DMS79 treated with DMSO at 0.1 percent for 48 hours (cell line): Measurements from ENCODE around the gene ZNF662.

Experiments
- DNase-seq: peaks from one replicate; lab custom pipeline; 2025; lab: John Stamatoyannopoulos, UW

Gene ZNF662

DNA sequence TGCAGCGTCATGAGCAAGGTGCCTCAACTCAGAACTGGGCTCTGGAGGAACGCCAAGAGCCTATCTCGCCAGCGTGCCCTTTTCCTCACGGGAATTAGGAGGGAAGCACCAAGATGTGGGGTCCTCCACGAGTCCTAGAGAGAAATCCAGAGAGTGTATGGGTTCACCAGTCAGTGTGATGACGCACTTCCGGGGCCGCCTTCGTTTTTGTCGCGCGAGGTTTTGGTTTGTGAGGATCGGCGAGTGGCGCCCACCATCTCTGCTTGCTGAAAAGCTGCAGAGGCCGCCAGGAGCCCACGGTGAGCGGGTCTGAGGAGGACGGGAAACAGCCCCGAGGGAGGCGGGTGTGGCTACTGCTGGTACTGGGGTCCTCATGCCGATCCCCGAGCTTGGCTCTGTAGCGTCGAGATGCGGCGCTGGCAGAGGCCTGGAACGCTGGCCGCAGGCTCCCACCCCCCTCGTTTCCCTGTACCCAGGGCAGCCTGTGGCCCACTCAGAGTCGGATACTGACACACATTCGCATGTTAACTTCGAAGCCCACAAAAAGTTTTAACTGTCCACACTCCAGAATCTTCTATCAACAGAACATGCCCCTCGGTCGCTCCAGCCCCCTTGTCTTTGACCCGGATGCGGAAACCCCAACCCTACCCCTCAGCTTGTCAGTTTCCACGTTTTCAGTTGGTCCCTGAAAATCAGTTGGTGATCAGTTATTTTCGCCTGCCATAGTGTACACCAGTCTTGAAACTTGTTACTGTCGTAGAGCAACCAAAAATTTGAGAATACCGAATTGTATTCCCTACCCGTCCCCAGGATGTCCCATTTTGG is 30.4 kb downstream of the ZNF662 start:
- DNase-seq: no peak

GRCh38 chr3:42937334-42937733 is 31.4 kb downstream of the ZNF662 start:
- no peak for DNase-seq

GRCh38 chr3:42942693-42943092 is 36.8 kb downstream of the ZNF662 start:
- DNase-seq: no peak

- no peak for DNase-seq
These were observed 40.1 kb downstream of the ZNF662 start for GRCh38 chr3:42946050-42946449.

DNA sequence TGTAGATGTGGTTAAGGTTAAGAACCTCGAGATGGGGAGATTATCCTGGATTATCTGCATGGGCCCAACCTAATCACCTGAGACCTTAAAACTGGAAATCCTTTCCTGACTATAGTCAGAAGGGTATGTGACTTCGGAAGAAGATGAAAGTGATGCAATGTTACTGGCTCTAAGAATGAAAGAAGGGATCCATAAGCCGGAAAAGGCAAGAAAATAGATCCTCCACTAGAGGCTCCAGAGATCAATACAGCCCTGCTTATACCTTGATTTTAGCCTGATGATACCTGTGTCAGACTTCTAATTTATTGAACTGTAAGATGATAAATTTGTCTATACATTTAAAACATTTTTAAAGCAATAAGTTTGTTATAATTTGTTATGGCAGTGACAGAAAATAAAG is 51.6 kb downstream of the ZNF662 start:
- no peak for DNase-seq

- no peak for DNase-seq
These were observed 54.3 kb downstream of the ZNF662 start for GRCh38 chr3:42960282-42960681.

- DNase-seq: no peak
These were observed 54.8 kb downstream of the ZNF662 start for GRCh38 chr3:42960786-42961185.

GRCh38 chr3:42961633-42962032 is 55.7 kb downstream of the ZNF662 start:
- DNase-seq: peak; percentile 17

GRCh38 chr3:42963269-42963668 is 57.3 kb downstream of the ZNF662 start:
- DNase-seq: no peak

- no peak for DNase-seq
These were observed 58.3 kb downstream of the ZNF662 start for GRCh38 chr3:42964266-42964665.
